ENCODE data around the gene ETNK2. TPM values are rescaled to one million over a fixed set of nuclear protein-coding genes. Genes with fewer than 3 reads are reported as not detected.

Gene ETNK2
- total RNA-seq, 1 donor from 2014 or later = 15.6 TPM

DNA sequence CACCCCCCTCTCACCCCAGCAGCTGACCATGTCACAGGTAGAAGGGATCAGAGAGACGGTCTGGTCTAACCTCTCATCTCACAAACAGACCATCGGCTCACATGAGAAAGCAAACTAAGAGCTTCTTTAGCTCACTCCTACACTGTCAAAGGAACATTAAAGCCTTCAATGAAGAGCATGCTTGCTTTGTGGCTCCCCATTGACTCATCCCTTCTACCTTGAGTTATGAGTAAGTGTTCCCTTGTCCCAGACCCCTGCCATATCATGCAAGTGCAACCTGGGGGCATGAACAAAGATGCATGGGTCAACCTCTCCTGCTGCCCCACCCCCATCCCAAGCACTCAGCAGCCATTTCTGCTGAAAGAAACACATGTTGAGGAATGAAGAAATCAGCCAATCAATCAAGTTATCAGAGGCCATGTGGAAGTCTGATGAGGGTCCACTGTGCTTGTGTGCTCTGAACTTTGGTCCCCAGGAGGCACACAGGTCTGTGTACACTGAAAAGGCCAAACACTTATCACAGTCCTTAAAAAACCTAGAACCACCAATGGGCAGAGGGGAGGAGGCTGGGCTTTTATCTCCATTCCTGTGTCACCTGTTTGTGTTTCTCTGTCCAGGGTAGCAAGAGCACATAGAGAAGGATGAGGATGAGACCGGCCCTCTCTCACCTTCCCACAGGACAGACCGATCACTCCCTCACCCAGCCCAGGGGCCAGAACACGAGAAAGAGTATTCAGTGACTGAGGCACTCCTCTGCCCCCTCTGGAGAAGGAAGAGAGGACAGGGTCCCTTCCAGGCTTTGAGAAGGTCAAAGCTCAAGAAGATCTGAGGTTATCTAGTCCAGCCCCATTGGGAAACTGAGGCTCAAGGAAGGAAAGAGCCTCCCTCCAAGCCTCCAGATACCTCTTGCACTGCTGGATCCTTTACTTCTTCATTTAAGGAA lies 9.5 kb downstream of the ETNK2 start:
- no peak overlapping the region for H3K4me3 ChIP-seq (ENCODE audit: low read depth, low read length)
- no peak for TF ChIP-seq CTCF (conservative IDR thresholded peaks at IDR 0.05; ENCODE audit: low read depth, low read length)
- DNase-seq (ENCODE audit: low read depth) = no peak

DNA sequence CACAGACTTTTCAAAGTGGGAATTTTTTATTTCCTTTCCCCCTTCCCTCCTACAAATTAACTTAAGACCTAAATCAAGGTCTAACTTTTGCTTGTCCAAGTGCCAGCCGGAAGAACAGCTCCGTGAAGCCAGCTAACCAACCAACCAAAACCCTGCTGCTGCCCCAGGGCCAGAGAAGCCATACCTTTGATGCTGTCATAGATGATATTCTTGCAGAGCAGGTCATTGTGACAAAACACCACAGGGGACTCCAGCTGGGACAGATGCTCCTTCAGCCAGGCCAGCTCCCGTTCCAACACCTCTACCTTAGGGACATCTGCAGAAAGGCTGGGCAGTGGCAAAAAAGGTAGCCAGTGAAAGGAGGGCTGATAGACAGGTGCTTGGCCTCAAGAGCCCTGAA lies 10.7 kb downstream of the ETNK2 start:
- TF ChIP-seq CTCF (conservative IDR thresholded peaks at IDR 0.05; ENCODE audit: low read depth, low read length) = no peak
- DNase-seq (ENCODE audit: low read depth) = no peak
- no peak overlapping the region for H3K4me3 ChIP-seq (ENCODE audit: low read depth, low read length)

GRCh38 chr1:204139952-204140351 lies 11.9 kb downstream of the ETNK2 start:
- TF ChIP-seq CTCF (conservative IDR thresholded peaks at IDR 0.05; ENCODE audit: low read depth, low read length) = no peak
- DNase-seq (ENCODE audit: low read depth) = no peak
- H3K4me3 ChIP-seq (ENCODE audit: low read depth, low read length) = no peak overlapping the region

GRCh38 chr1:204139088-204139487 lies 12.8 kb downstream of the ETNK2 start:
- TF ChIP-seq CTCF (conservative IDR thresholded peaks at IDR 0.05; ENCODE audit: low read depth, low read length) = no peak
- H3K4me3 ChIP-seq (ENCODE audit: low read depth, low read length) = no peak overlapping the region
- no peak for DNase-seq (ENCODE audit: low read depth)

GRCh38 chr1:204136814-204137213 lies 15.0 kb downstream of the ETNK2 start:
- H3K4me3 ChIP-seq (ENCODE audit: low read depth, low read length) = no peak overlapping the region
- no peak for TF ChIP-seq CTCF (conservative IDR thresholded peaks at IDR 0.05; ENCODE audit: low read depth, low read length)
- no peak for DNase-seq (ENCODE audit: low read depth)

DNA sequence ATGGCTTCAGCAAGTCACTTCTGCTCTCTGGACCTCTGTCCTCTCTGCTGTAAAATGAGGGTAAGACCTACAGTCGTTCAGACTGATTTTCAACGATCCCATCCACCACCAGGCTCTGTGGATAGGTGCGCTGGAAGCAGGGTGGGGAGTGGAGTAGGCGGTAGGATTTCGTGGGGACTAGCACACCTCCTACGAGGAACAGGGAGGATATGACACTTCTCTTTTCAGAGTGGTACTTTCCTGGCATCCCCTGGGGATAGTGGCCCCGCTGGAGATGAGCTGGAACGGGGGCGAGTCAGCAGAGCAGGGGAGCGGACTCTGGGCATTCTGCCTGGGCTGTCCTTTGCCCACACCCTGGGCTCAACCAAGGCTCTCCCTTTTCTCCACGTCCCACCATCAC lies 17.7 kb downstream of the ETNK2 start:
- no peak for DNase-seq (ENCODE audit: low read depth)
- no peak overlapping the region for H3K4me3 ChIP-seq (ENCODE audit: low read depth, low read length)
- TF ChIP-seq CTCF (conservative IDR thresholded peaks at IDR 0.05; ENCODE audit: low read depth, low read length) = no peak

- H3K4me3 ChIP-seq (ENCODE audit: low read depth, low read length) = no peak overlapping the region
- TF ChIP-seq CTCF (conservative IDR thresholded peaks at IDR 0.05; ENCODE audit: low read depth, low read length) = no peak
- no peak for DNase-seq (ENCODE audit: low read depth)
Measured at GRCh38 chr1:204132718-204133117, 19.1 kb downstream of the ETNK2 start.
